AG09319 (cell line): Measurements from ENCODE around the gene ADGRE3.

ENCODE experiments used
- DNase-seq: peaks from one replicate; pipeline ENCODE4 v3.0.0-alpha.2; 2010; ENCODE audit warnings: low read depth; ENCODE audit errors: extremely low read depth
- CTCF ChIP-seq: IDR thresholded peaks from 2 replicates; pipeline ENCODE4 v1.5.1; 2011; ENCODE audit warnings: low read depth, mild to moderate bottlenecking, inconsistent platforms, low read length, moderate library complexity

The ADGRE3 gene

GRCh38 chr19:14700711-14701375, 26.2 kb upstream of the ADGRE3 start:
- no peak for DNase-seq
- no peak for TF ChIP-seq CTCF

GRCh38 chr19:14699641-14700040, 25.0 kb upstream of the ADGRE3 start:
- no peak for TF ChIP-seq CTCF

GRCh38 chr19:14695471-14695870, 20.8 kb upstream of the ADGRE3 start:
- no peak for DNase-seq
- no peak for TF ChIP-seq CTCF

More at GRCh38 chr19:14699641-14700040, 25.0 kb upstream of the ADGRE3 start:
- no peak for DNase-seq

- TF ChIP-seq CTCF = no peak
- DNase-seq = no peak
These were observed 20.1 kb upstream of the ADGRE3 start for GRCh38 chr19:14694641-14695266.

GRCh38 chr19:14689598-14690503, 15.2 kb upstream of the ADGRE3 start, which contains the start of gene ZNF333:
ZNF333 (plus strand) TSS chr19:14690048; CDS start chr19:14693492, 3,444 bp downstream.
- DNase-seq = peak; percentile 61
- no peak for TF ChIP-seq CTCF

- no peak for DNase-seq
- no peak; the same call in 1 of the 2 replicates for TF ChIP-seq CTCF
These were observed 11.8 kb upstream of the ADGRE3 start for GRCh38 chr19:14686411-14686810.
